GM12878 (cell line): ENCODE data around the gene APOA5. TPM values are rescaled to one million over a fixed set of nuclear protein-coding genes. Genes with fewer than 3 reads are reported as not detected.

ENCODE experiments used
- ATAC-seq: fragments of 200-7000 bp; cut with Tn5 transposase; 3 replicates; pipeline ENCODE4 v1.9.1; 2020; ENCODE audit warnings: mild to moderate bottlenecking, moderate library complexity
- BruUV-seq: library from RNA; stranded (reverse); fragments of 400-500 nt; replicated peaks from 2 replicates; lab custom pipeline; 2021; lab: Mats Ljungman, UMichigan
- CTCF ChIA-PET: fragments of 300-600 bp; sonication (Branson Sonifier 250); formaldehyde crosslinking; extraction: SDS; loops from one replicate; lab custom pipeline; 2021; ENCODE audit warnings: inconsistent platforms; lab: Yijun Ruan, JAX
- POLR2A ChIA-PET: fragments of 350-600 bp; formaldehyde crosslinking; extraction: SDS; loops from one replicate; lab custom pipeline; 2021; ENCODE audit warnings: inconsistent platforms; lab: Charles Lee
- RAD21 ChIA-PET: fragments of 300-600 bp; sonication (Branson Sonifier 250); formaldehyde crosslinking; loops from one replicate; lab custom pipeline; 2023; ENCODE audit warnings: antibody characterized with exemption; ENCODE audit not compliant: unreplicated experiment; lab: Charles Lee
- SMC1A ChIA-PET: fragments of 300-600 bp; sonication (Branson Sonifier 250); formaldehyde crosslinking; loops from one replicate; lab custom pipeline; 2023; ENCODE audit not compliant: unreplicated experiment, uncharacterized antibody; lab: Charles Lee
- DNase-seq: peaks from one replicate; pipeline ENCODE4 v3.0.0-alpha.2; 2011; ENCODE audit warnings: low read depth, low spot score
- FAIRE-seq: peaks from 3 replicates; lab custom pipeline; 2011; peaks lifted over from hg19 to GRCh38; lab: Jason Lieb, UNC
- H2AFZ ChIP-seq: 2 replicates; pipeline ENCODE4 v1.6.0; 2011; ENCODE audit warnings: low read depth, low read length, control low read depth; ENCODE audit not compliant: control insufficient read depth
- H3K27ac ChIP-seq: 2 replicates; pipeline ENCODE4 v1.5.1; 2011; ENCODE audit warnings: control low read depth; ENCODE audit not compliant: control insufficient read depth, insufficient read depth
- H3K27me3 ChIP-seq, 2 experiments: replicated peaks in 1 of 2; 2 replicates each; pipeline versions ENCODE4 v1.6.0 to v1.6.1; 2011; ENCODE audit warnings: low read length in 1 of 2; ENCODE audit not compliant: control insufficient read depth in 2 of 2, insufficient read depth in 2 of 2
- H3K36me3 ChIP-seq, 2 experiments: 2 replicates each; pipeline ENCODE4 v1.5.1; 2011; ENCODE audit warnings: low read length in 1 of 2; ENCODE audit not compliant: control insufficient read depth in 2 of 2, insufficient read depth in 2 of 2
- H3K4me1 ChIP-seq: 2 replicates; pipeline ENCODE4 v1.6.1; 2011; ENCODE audit warnings: mild to moderate bottlenecking, low read length, moderate library complexity, mixed read lengths; ENCODE audit not compliant: control insufficient read depth, insufficient read depth
- H3K4me2 ChIP-seq: 2 replicates; pipeline ENCODE4 v1.6.0; 2011; ENCODE audit warnings: control low read depth; ENCODE audit not compliant: control insufficient read depth, insufficient read depth
- H3K4me3 ChIP-seq: fragments of 200-600 bp; sonication (generic); 2 replicates; pipeline ENCODE4 v1.5.1; 2016
- H3K79me2 ChIP-seq: 2 replicates; pipeline ENCODE4 v1.6.0; 2011; ENCODE audit warnings: low read length; ENCODE audit not compliant: control insufficient read depth, insufficient read depth
- H3K9ac ChIP-seq: 2 replicates; pipeline ENCODE4 v1.8.0; 2011; ENCODE audit warnings: low read length, control low read depth, mixed read lengths; ENCODE audit not compliant: control insufficient read depth, insufficient read depth
- H3K9me3 ChIP-seq: replicated peaks from 3 replicates; pipeline ENCODE4 v1.5.1; 2011; ENCODE audit warnings: mild to moderate bottlenecking, low read length; ENCODE audit not compliant: control insufficient read depth, insufficient read depth
- H4K20me1 ChIP-seq: 2 replicates; pipeline ENCODE4 v1.6.0; 2011; ENCODE audit not compliant: control insufficient read depth, insufficient read depth
- ATF2 ChIP-seq: IDR thresholded peaks from 2 replicates; pipeline ENCODE4 v1.6.1; 2012; ENCODE audit warnings: low read length, inconsistent platforms
- CBX5 ChIP-seq: sonication (generic); IDR thresholded peaks from 2 replicates; pipeline ENCODE4 v1.6.1; 2016; ENCODE audit warnings: low read depth, moderate library complexity, mild to moderate bottlenecking, inconsistent platforms
- CUX1 ChIP-seq: IDR thresholded peaks from 2 replicates; pipeline ENCODE4 v1.6.1; 2012; ENCODE audit warnings: improper control_type of control experiment, low read depth, low read length; ENCODE audit not compliant: insufficient replicate concordance
- E2F8 ChIP-seq: fragments of 450-650 bp; IDR thresholded peaks from 2 replicates; pipeline ENCODE4 v1.6.1; 2018; ENCODE audit warnings: mild to moderate bottlenecking, low read depth, moderate library complexity; ENCODE audit not compliant: partially characterized antibody
- ELK1 ChIP-seq: IDR thresholded peaks from 2 replicates; pipeline ENCODE4 v1.6.1; 2012; ENCODE audit warnings: low read depth, low read length, improper control_type of control experiment
- HDAC2 ChIP-seq: fragments of 200-600 bp; sonication (generic); IDR thresholded peaks from 2 replicates; pipeline ENCODE4 v1.6.1; 2017
- PAX8 ChIP-seq: fragments of 450-650 bp; IDR thresholded peaks from 2 replicates; pipeline ENCODE4 v1.6.1; 2017; ENCODE audit warnings: mild to moderate bottlenecking, moderate library complexity
- SP1 ChIP-seq: IDR thresholded peaks from one replicate; pipeline ENCODE4 v1.6.1; 2011; ENCODE audit warnings: low read depth, low read length
- SREBF2 ChIP-seq: IDR thresholded peaks from 2 replicates; pipeline ENCODE4 v1.6.1; 2012; ENCODE audit warnings: mild to moderate bottlenecking, low read length
- WGBS: methylation state at CpG from one replicate; pipeline ENCODE4 v1.1.6; 2016; ENCODE audit warnings: low lambda C conversion rate; ENCODE audit not compliant: insufficient replicate concordance, insufficient coverage; ENCODE audit errors: missing lambda C conversion rate; 5-methylcytosine and 5-hydroxymethylcytosine counted together
- in situ Hi-C: fragments of 300-500 bp; cut with MboI; formaldehyde crosslinking; loops from 9 replicates; pipeline ENCODE4 v1.14.3; 2018; ENCODE audit warnings: mixed read lengths
- intact Hi-C: fragments of 100-400 bp; cut with micrococcal nuclease; formaldehyde crosslinking; loops from one replicate; pipeline ENCODE4 v1.14.2; 2022; ENCODE audit not compliant: unreplicated experiment
- polyA plus RNA-seq, 11 experiments: library from polyadenylated mRNA; depleted of rRNA in 4 of 11; unstranded in 6 of 11; stranded (reverse) in 5 of 11; fragments of >200 nt; fragmentation: Nextera tagmentation in 4 of 11; fragmentation: Illumina TruSeq in 1 of 11; extraction: Ambion mirVana in 4 of 11; extraction: Trizol in 1 of 11; gene quantifications; 1 replicate in 1 of 11; 2 replicates in 10 of 11; pipeline versions ENCODE4 v1.2.1 to v1.2.3, GENCODE V29; 2011 to 2016; ENCODE audit warnings: inconsistent platforms in 2 of 11, missing spikeins in 2 of 11, low read depth in 1 of 11
- total RNA-seq, 4 experiments: library from RNA; depleted of rRNA in 3 of 4; stranded (reverse); fragments of >200 nt in 3 of 4; fragmentation: Illumina TruSeq in 1 of 4; extraction: Trizol in 1 of 4; gene quantifications; 2 replicates each; pipeline versions ENCODE4 v1.2.1 to v1.2.3, GENCODE V29; 2013 to 2021

The APOA5 gene
- total and polyA plus RNA-seq, 10 of the 15 experiments (the other 5 are each of a cell fraction or from before 2014, with no cell fraction given), result 0.15 TPM; not detected in 9

- H3K27ac ChIP-seq, result no peak overlapping the region
- no peak for ATAC-seq
- peaks cover 7 to 33% of the 10 kb centered on the region in 2 experiments for H3K36me3 ChIP-seq
- H4K20me1 ChIP-seq, result no peaks in the 10 kb centered on the region
- no peaks in the 10 kb centered on the region; the same call in 1 of the 2 replicates for H3K79me2 ChIP-seq
- peaks cover 5% of the 10 kb centered on the region for H3K4me1 ChIP-seq
- in situ Hi-C loops (no loop called here), intact Hi-C loops (no loop called here)
- SMC1A ChIA-PET, result no interaction called here
- no peak overlapping the region for H3K4me3 ChIP-seq
- H2AFZ ChIP-seq, result no peak overlapping the region
- POLR2A ChIA-PET, result no interaction called here
- H3K4me2 ChIP-seq, result no peak overlapping the region
- CTCF ChIA-PET, result no interaction called here
- BruUV-seq, result no TSS peak
- FAIRE-seq, result no peak
- no peaks in the 10 kb centered on the region for H3K9me3 ChIP-seq
- no peak overlapping the region for H3K9ac ChIP-seq
- no peaks in the 10 kb centered on the region for H3K27me3 ChIP-seq
- WGBS, result 96% methylated on average over 4 of the region's 4 CpGs
- RAD21 ChIA-PET, result no interaction called here
- DNase-seq, result no peak
- TF ChIP-seq SREBF2 (no peak), CBX5 (no peak), ELK1 (no peak), CUX1 (no peak), E2F8 (no peak), PAX8 (no peak), SP1 (no peak), HDAC2 (no peak), ATF2 (no peak)
Measured at GRCh38 chr11:116778556-116778955, 13.1 kb downstream of the APOA5 start.
